ENCODE data around the gene CD33.

The CD33 gene

GRCh38 chr19:51259348-51260245, 34.7 kb downstream of the CD33 start:
- DNase-seq: peak in 2 of 5 donors; percentile 18 to 72

- DNase-seq: no peak
Observed at GRCh38 chr19:51263808-51264207, 38.9 kb downstream of the CD33 start.

- no peak for DNase-seq
Observed at GRCh38 chr19:51271067-51271466, 46.2 kb downstream of the CD33 start.

GRCh38 chr19:51272183-51272810, 47.4 kb downstream of the CD33 start:
- DNase-seq: peak in 1 of 5 donors; percentile 38

- DNase-seq: no peak
Observed at GRCh38 chr19:51274049-51274770, 49.3 kb downstream of the CD33 start.

GRCh38 chr19:51277112-51277511, 52.2 kb downstream of the CD33 start:
- DNase-seq: no peak

GRCh38 chr19:51282335-51282734, 57.5 kb downstream of the CD33 start:
- no peak for DNase-seq

GRCh38 chr19:51285682-51286081, 60.8 kb downstream of the CD33 start:
- DNase-seq: no peak

Data from T-helper 1 cell (primary cell).